Endothelial cell of umbilical vein (primary cell): ENCODE results near the gene HRK. TPM values are rescaled to one million over a fixed set of nuclear protein-coding genes. Genes with fewer than 3 reads are reported as not detected.

Experiments
- BruUV-seq: library from RNA; stranded (reverse); fragments of 400-500 nt; replicated peaks from 2 replicates; lab custom pipeline; 2021; lab: Mats Ljungman, UMichigan
- CTCF ChIA-PET: fragments of 300-600, 350-600 bp; sonication (Branson Sonifier 250); formaldehyde crosslinking; loops from one replicate; lab custom pipeline; 2021; ENCODE audit warnings: antibody characterized with exemption, inconsistent platforms; lab: Charles Lee
- POLR2A ChIA-PET: fragments of 300-600, 350-600 bp; sonication (Branson Sonifier 250); formaldehyde crosslinking; loops from one replicate; lab custom pipeline; 2021; ENCODE audit warnings: antibody characterized with exemption, inconsistent platforms; lab: Charles Lee
- DNase-seq: peaks from one replicate; pipeline ENCODE4 v3.0.0-alpha.2; 2011; ENCODE audit warnings: low read depth, low spot score
- FAIRE-seq: peaks from 2 replicates; lab custom pipeline; 2011; peaks lifted over from hg19 to GRCh38; lab: Jason Lieb, UNC
- H2AFZ ChIP-seq: 2 replicates; pipeline ENCODE4 v1.6.0; 2012; ENCODE audit warnings: low read depth, low read length, control low read depth, inconsistent platforms
- H3K27ac ChIP-seq: 2 replicates; pipeline ENCODE4 v1.5.1; 2011; ENCODE audit warnings: low read depth, mild to moderate bottlenecking, control low read depth, low read length, moderate library complexity; ENCODE audit not compliant: insufficient read depth
- H3K27me3 ChIP-seq, 2 experiments: 2 replicates each; pipeline versions ENCODE4 v1.6.0 to v1.6.1; 2011; ENCODE audit warnings: low read length in 2 of 2, mixed read lengths in 1 of 2; ENCODE audit not compliant: control insufficient read depth in 2 of 2, insufficient read depth in 2 of 2
- H3K36me3 ChIP-seq, 2 experiments: 2 replicates in 1 of 2; 3 replicates in 1 of 2; pipeline ENCODE4 v1.5.1; 2011; ENCODE audit warnings: low read length in 2 of 2, mild to moderate bottlenecking in 1 of 2, moderate library complexity in 1 of 2; ENCODE audit not compliant: control insufficient read depth in 2 of 2, insufficient read depth in 2 of 2; ENCODE audit errors: extremely low read depth in 1 of 2
- H3K4me1 ChIP-seq: 3 replicates; pipeline ENCODE4 v1.5.1; 2011; ENCODE audit warnings: mild to moderate bottlenecking, low read length; ENCODE audit not compliant: control insufficient read depth, insufficient read depth; ENCODE audit errors: extremely low read depth
- H3K4me2 ChIP-seq: 2 replicates; pipeline ENCODE4 v1.6.1; 2011; ENCODE audit warnings: low read length, control low read depth, mixed read lengths; ENCODE audit not compliant: insufficient read depth
- H3K4me3 ChIP-seq, 3 experiments: fragments of 200-600 bp in 1 of 3; sonication (generic), shearing (Covaris generic) in 1 of 3; replicated peaks in 1 of 3; 2 replicates each; pipeline ENCODE4 v1.5.1; 2011 to 2016; ENCODE audit warnings: control low read depth in 3 of 3, low read length in 3 of 3, mild to moderate bottlenecking in 2 of 3, inconsistent platforms in 1 of 3, low read depth in 1 of 3, moderate library complexity in 1 of 3; ENCODE audit not compliant: insufficient read depth in 1 of 3
- H3K79me2 ChIP-seq: 2 replicates; pipeline ENCODE4 v1.6.0; 2012; ENCODE audit warnings: low read length, inconsistent platforms; ENCODE audit not compliant: control insufficient read depth, insufficient read depth
- H3K9ac ChIP-seq: replicated peaks from 2 replicates; pipeline ENCODE3; 2011; ENCODE audit warnings: low read length, control low read depth; ENCODE audit not compliant: insufficient read depth; ENCODE audit errors: extremely low read depth
- H3K9me1 ChIP-seq: replicated peaks from 3 replicates; pipeline ENCODE4 v1.6.0; 2011; ENCODE audit warnings: mild to moderate bottlenecking, low read length; ENCODE audit not compliant: control insufficient read depth, insufficient read depth; ENCODE audit errors: extremely low read depth
- H3K9me3 ChIP-seq: replicated peaks from 2 replicates; pipeline ENCODE4 v1.5.1; 2012; ENCODE audit warnings: low read length, inconsistent platforms; ENCODE audit not compliant: control insufficient read depth, insufficient read depth
- H4K20me1 ChIP-seq: replicated peaks from 2 replicates; pipeline ENCODE3; 2011; ENCODE audit warnings: mild to moderate bottlenecking, low read length; ENCODE audit not compliant: control insufficient read depth, insufficient read depth; ENCODE audit errors: extremely low read depth
- EZH2 ChIP-seq: IDR thresholded peaks from 2 replicates; pipeline ENCODE4 v1.6.1; 2012; ENCODE audit warnings: borderline replicate concordance, low read depth, mild to moderate bottlenecking, moderate library complexity, low read length, inconsistent platforms; ENCODE audit not compliant: severe bottlenecking
- FOS ChIP-seq: IDR thresholded peaks from 2 replicates; pipeline ENCODE4 v1.6.1; 2011; ENCODE audit warnings: mild to moderate bottlenecking, low read length, moderate library complexity, borderline replicate concordance; ENCODE audit not compliant: insufficient read depth
- GATA2 ChIP-seq: IDR thresholded peaks from 2 replicates; pipeline ENCODE4 v1.7.0; 2011; ENCODE audit warnings: low read depth, mild to moderate bottlenecking, moderate library complexity, mixed read lengths, low read length; ENCODE audit not compliant: insufficient read length, insufficient read depth
- JUN ChIP-seq: IDR thresholded peaks from 2 replicates; pipeline ENCODE4 v1.6.1; 2011; ENCODE audit warnings: borderline replicate concordance, low read depth; ENCODE audit not compliant: insufficient read length, insufficient read depth
- MYC ChIP-seq: IDR thresholded peaks from one replicate; pipeline ENCODE4 v1.6.1; 2011; ENCODE audit warnings: mild to moderate bottlenecking, low read depth, low read length
- POLR2A ChIP-seq: IDR thresholded peaks from 2 replicates; pipeline ENCODE4 v1.6.1; 2012; ENCODE audit warnings: low read depth, mild to moderate bottlenecking, control low read depth, low read length
- POLR2AphosphoS5 ChIP-seq: IDR thresholded peaks from 2 replicates; pipeline ENCODE4 v1.6.1; 2012; ENCODE audit warnings: low read depth, mild to moderate bottlenecking, control low read depth, low read length, moderate library complexity; ENCODE audit not compliant: insufficient read depth
- dilution Hi-C: fragments of 300-500 bp; cut with MboI; formaldehyde crosslinking; loops from one replicate; pipeline ENCODE4 v1.15.0; 2019; ENCODE audit warnings: low sequenced_read_pairs; ENCODE audit not compliant: extremely low pct_ligation_motif_present
- intact Hi-C: fragments of 100-400 bp; cut with micrococcal nuclease; formaldehyde crosslinking; loops from one replicate; pipeline ENCODE4 v1.10.0; 2022
- polyA plus RNA-seq, 4 experiments: library from polyadenylated mRNA; depleted of rRNA in 3 of 4; stranded (reverse) in 3 of 4; unstranded in 1 of 4; fragments of >200 nt; gene quantifications; 2 replicates each; pipeline versions ENCODE4 v1.2.1 to v1.2.3, GENCODE V29; 2011 to 2012; ENCODE audit warnings: missing spikeins in 1 of 4
- total RNA-seq: library from RNA; stranded (reverse); gene quantifications from 2 replicates; pipeline ENCODE4 v1.2.3, GENCODE V29; 2021
- TF ChIP-seq, protein P1 (sequence below), 2 donors: IDR thresholded peaks; 1 replicate in 1 of 2; 2 replicates in 1 of 2; pipeline ENCODE4 v1.5.1; 2011; ENCODE audit warnings: low read length in 2 of 2, mild to moderate bottlenecking in 2 of 2, moderate library complexity in 2 of 2, control low read depth in 1 of 2, inconsistent platforms in 1 of 2, low read depth in 1 of 2; ENCODE audit not compliant: insufficient read depth in 1 of 2; ENCODE audit errors: extremely low read depth in 1 of 2
- TF ChIP-seq, protein P2 (sequence below): IDR thresholded peaks from 2 replicates; pipeline ENCODE4 v1.6.1; 2011; ENCODE audit not compliant: insufficient read depth, insufficient read length

The HRK gene
- total and polyA plus RNA-seq, 2 donors (not counting 3 experiments of a cell fraction or from before 2014, with no cell fraction given), result not detected

- no peak for FAIRE-seq
- Histone ChIP-seq H3K9me3 (no peaks in the 10 kb centered on the region), H3K4me2 (no peak overlapping the region), H3K27ac (no peak overlapping the region), H3K4me1 (no peaks in the 10 kb centered on the region), H3K27me3 (no peaks in the 10 kb centered on the region), H3K36me3 (no peaks in the 10 kb centered on the region), H2AFZ (no peak overlapping the region), H4K20me1 (no peaks in the 10 kb centered on the region), H3K79me2 (no peaks in the 10 kb centered on the region), H3K9me1 (no peaks in the 10 kb centered on the region), H3K4me3 (no peak overlapping the region), H3K9ac (no peak overlapping the region)
- no TSS peak for BruUV-seq
- intact Hi-C loops, result no loop called here
- ChIA-PET CTCF (interaction anchor here (0.7 kb wide), 1 partner anchor 95 kb away, joined by 3 read pairs; no protein-coding TSS in a partner anchor), POLR2A (no interaction called here)
- TF ChIP-seq FOS, result no peak
- dilution Hi-C loops, result no loop called here
- DNase-seq, result no peak
Observed at GRCh38 chr12:116843085-116843484, 38.2 kb downstream of the HRK start.

DNA sequence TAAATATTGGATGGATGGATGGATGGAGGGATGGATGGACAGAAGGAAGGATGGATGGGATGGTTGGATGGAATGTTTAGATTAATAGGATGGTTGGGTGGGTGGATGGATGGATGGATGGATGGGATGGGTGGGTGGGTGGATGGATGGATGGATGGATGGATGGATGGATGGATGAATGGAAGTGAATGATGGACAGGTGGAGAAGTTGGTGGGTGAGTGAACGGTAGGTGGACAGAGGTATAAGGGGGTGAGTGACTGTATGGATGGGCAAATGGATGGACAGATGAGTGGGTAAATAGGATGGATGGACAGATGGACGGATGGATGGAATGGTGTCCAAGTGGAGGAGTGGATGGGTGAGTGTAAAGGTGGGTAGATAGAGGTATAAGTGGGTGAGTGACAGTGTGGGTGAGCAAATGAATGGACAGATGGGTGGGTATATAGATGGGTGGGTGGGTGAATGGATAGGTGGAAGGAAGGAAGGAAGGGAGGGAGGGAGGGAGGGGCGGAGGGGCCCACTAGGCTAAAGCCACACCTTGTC, 41.9 kb downstream of the HRK start:
- Histone ChIP-seq H3K9me1 (no peaks in the 10 kb centered on the region), H3K4me1 (no peaks in the 10 kb centered on the region), H3K9ac (no peak overlapping the region), H3K36me3 (no peaks in the 10 kb centered on the region), H3K27me3 (no peaks in the 10 kb centered on the region), H3K9me3 (no peaks in the 10 kb centered on the region), H2AFZ (no peak overlapping the region), H4K20me1 (no peaks in the 10 kb centered on the region), H3K4me2 (no peak overlapping the region), H3K79me2 (no peaks in the 10 kb centered on the region), H3K27ac (no peak overlapping the region), H3K4me3 (no peak overlapping the region)
- DNase-seq (no peak), FAIRE-seq (no peak)
- intact Hi-C loops, result no loop called here
- ChIA-PET POLR2A (no interaction called here), CTCF (no interaction called here)
- TF ChIP-seq, protein P1, sequence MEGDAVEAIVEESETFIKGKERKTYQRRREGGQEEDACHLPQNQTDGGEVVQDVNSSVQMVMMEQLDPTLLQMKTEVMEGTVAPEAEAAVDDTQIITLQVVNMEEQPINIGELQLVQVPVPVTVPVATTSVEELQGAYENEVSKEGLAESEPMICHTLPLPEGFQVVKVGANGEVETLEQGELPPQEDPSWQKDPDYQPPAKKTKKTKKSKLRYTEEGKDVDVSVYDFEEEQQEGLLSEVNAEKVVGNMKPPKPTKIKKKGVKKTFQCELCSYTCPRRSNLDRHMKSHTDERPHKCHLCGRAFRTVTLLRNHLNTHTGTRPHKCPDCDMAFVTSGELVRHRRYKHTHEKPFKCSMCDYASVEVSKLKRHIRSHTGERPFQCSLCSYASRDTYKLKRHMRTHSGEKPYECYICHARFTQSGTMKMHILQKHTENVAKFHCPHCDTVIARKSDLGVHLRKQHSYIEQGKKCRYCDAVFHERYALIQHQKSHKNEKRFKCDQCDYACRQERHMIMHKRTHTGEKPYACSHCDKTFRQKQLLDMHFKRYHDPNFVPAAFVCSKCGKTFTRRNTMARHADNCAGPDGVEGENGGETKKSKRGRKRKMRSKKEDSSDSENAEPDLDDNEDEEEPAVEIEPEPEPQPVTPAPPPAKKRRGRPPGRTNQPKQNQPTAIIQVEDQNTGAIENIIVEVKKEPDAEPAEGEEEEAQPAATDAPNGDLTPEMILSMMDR (IDR thresholded peaks at IDR 0.05; ENCODE audit: extremely low read depth in 1 of 2, insufficient read depth in 1 of 2, low read depth in 1 of 2, low read length in 2 of 2), result no peak
- TF ChIP-seq EZH2 (no peak), MYC (no peak), POLR2AphosphoS5 (no peak), GATA2 (no peak), FOS (no peak), JUN (no peak), POLR2A (no peak)
- TF ChIP-seq, protein P2, sequence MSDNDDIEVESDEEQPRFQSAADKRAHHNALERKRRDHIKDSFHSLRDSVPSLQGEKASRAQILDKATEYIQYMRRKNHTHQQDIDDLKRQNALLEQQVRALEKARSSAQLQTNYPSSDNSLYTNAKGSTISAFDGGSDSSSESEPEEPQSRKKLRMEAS, result no peak
- no TSS peak for BruUV-seq
- dilution Hi-C loops, result no loop called here
